ENCODE data around the gene RNU5D-1. TPM values are rescaled to one million over a fixed set of nuclear protein-coding genes. Genes with fewer than 3 reads are reported as not detected.
A peak's percentile ranks its signal among the peaks of the same experiment; 100 is the strongest.

RNU5D-1 gene
- total and polyA plus RNA-seq, 2 of the 13 experiments (the other 11 are each of a cell fraction or from before 2014, with no cell fraction given): 165 TPM; not detected in 1

DNA sequence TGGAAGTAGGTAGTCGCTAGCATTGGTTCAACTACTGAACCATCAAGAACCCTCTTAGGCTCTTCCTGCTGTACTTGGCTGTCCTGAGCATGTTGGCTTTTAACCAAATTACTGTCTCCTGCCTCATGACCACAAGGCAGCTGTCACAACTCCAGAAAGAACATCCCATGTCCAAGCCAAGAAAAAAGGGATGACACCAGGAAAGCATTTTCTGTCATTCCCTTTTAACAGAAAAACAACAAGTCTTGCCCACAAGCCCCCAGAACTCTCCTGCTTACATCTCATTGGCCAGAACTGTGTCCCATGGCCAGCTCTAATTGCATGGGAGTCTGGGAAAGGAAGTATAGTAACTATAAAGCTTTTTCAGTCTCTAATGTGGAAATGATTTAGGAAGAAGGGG is 2.4 kb upstream of the RNU5D-1 start:
- no peak overlapping the region for H2AFZ ChIP-seq (ENCODE audit: low read length)
- TF ChIP-seq NFYC (CRISPR knock-in tag; IDR thresholded peaks at IDR 0.05) (0 out of 2 replicates have a peak, but pooled peaks have one; percentile 26), ZNF143 (CRISPR knock-in tag; IDR thresholded peaks at IDR 0.05) (no peak)
- no peaks in the 10 kb centered on the region; a peak in 2 of 5 replicates for H3K27me3 ChIP-seq (ENCODE audit: control insufficient read depth in 1 of 2, insufficient read depth in 2 of 2, low read length in 2 of 2)
- H3K4me1 ChIP-seq (ENCODE audit: insufficient read depth, low read length): peaks cover 50% of the 10 kb centered on the region
- no peaks in the 10 kb centered on the region for H4K20me1 ChIP-seq (ENCODE audit: insufficient read depth, low read length)
- no peaks in the 10 kb centered on the region for H3K9me3 ChIP-seq (ENCODE audit: low read length)
- H3K27ac ChIP-seq (ENCODE audit: extremely low read length, insufficient read depth, low read length): no peak overlapping the region
- intact Hi-C loops (cut with micrococcal nuclease; ENCODE audit: unreplicated experiment) (loop anchor here (5.0 kb wide), 1 partner anchor 49 kb away; no protein-coding TSS in a partner anchor), in situ Hi-C loops (cut with HindIII; ENCODE audit: extremely low pct_ligation_motif_present, low pct_unique_long_range_greater_than_20kb) (no loop called here)
- no peak overlapping the region for H3K4me3 ChIP-seq (replicated peaks in 1 of 3; ENCODE audit: insufficient read depth in 1 of 3, low read depth in 2 of 3, low read length in 3 of 3)
- H3K79me2 ChIP-seq (ENCODE audit: insufficient read depth, low read length): no peaks in the 10 kb centered on the region
- H3K36me3 ChIP-seq (replicated peaks in 1 of 2; ENCODE audit: control insufficient read depth in 1 of 2, insufficient read depth in 2 of 2, low read length in 2 of 2): no peaks in the 10 kb centered on the region
- FAIRE-seq: no peak
- peak overlapping the region; percentile 33; the same call in 1 of the 2 replicates for H3K4me2 ChIP-seq (ENCODE audit: low read depth, low read length)
- ChIA-PET POLR2A (interaction anchor here (0.9 to 8.0 kb wide), 6 partner anchors 12 to 86 kb away, joined by 3 to 241 read pairs (median 4); partner anchors contain the start of genes PLK3 and RPS8), CTCF (ENCODE audit: low intra/inter-chr PET ratio, low total read pairs) (no interaction called here)
- 48% methylated on average over 1 of the region's 1 CpG for WGBS (ENCODE audit: low lambda C conversion rate)
- no TSS peak for BruUV-seq (replicated peaks)
- no peak for ATAC-seq
- no peak overlapping the region for H3K9ac ChIP-seq (ENCODE audit: insufficient read depth, low read depth, low read length)
- no peak for DNase-seq (ENCODE audit: low spot score)

DNA sequence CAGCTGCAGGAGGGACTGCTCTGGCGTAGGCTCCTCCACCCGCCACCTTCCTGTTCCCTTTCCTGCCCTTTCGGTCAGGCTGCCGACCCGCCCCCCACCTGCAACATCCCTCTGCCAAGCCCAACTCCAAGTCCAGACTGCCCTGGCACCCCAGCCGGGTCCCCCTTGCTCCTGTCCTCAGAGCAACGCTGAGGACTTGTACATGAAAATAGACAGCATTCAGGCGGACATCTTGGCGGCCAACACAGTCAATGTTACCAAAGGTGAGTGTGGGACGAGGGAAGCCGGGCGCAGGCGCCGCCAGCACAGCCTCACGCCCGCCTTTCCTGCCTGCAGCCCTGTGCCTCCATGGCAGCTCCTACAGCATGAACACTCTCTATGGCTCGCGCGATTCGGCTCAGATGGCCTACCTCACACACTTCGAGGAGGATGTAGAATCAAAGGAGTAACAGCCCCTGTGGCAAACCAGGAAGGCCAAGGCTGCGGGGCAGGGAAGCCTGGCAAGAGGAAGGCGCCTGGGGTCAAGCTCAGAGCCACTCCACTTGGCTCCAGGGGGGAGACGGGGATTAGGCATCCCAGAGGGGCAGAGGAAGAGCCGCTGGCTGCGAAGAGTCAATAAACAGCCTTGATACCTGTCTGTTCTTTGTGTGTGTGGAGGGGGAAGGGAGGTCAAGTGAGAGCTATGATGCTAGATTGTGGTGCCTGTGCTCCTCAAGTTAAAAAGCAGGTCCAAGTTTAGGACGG is 5.8 kb downstream of the RNU5D-1 start:
- no TSS peak for BruUV-seq (replicated peaks)
- no peaks in the 10 kb centered on the region for H3K9me3 ChIP-seq (ENCODE audit: low read length)
- no peak for ATAC-seq
- no peak overlapping the region for H3K27ac ChIP-seq (ENCODE audit: extremely low read length, insufficient read depth, low read length)
- H3K79me2 ChIP-seq (ENCODE audit: insufficient read depth, low read length): no peaks in the 10 kb centered on the region
- peak overlapping the region; percentile 25; the same call in 1 of the 2 replicates for H3K4me2 ChIP-seq (ENCODE audit: low read depth, low read length)
- peaks cover 50% of the 10 kb centered on the region for H3K4me1 ChIP-seq (ENCODE audit: insufficient read depth, low read length)
- TF ChIP-seq ZNF687 (CRISPR knock-in tag; IDR thresholded peaks at IDR 0.05) (peak; percentile 29; the same call in 1 of the 2 replicates), ZBTB38 (CRISPR knock-in tag; IDR thresholded peaks at IDR 0.05) (0 out of 2 replicates have a peak, but pooled peaks have one; percentile 13), NAIF1 (CRISPR knock-in tag; IDR thresholded peaks at IDR 0.05; ENCODE audit: borderline replicate concordance) (no peak), ATF5 (CRISPR knock-in tag; IDR thresholded peaks at IDR 0.05; ENCODE audit: low read depth) (no peak)
- TF ChIP-seq, protein P1, sequence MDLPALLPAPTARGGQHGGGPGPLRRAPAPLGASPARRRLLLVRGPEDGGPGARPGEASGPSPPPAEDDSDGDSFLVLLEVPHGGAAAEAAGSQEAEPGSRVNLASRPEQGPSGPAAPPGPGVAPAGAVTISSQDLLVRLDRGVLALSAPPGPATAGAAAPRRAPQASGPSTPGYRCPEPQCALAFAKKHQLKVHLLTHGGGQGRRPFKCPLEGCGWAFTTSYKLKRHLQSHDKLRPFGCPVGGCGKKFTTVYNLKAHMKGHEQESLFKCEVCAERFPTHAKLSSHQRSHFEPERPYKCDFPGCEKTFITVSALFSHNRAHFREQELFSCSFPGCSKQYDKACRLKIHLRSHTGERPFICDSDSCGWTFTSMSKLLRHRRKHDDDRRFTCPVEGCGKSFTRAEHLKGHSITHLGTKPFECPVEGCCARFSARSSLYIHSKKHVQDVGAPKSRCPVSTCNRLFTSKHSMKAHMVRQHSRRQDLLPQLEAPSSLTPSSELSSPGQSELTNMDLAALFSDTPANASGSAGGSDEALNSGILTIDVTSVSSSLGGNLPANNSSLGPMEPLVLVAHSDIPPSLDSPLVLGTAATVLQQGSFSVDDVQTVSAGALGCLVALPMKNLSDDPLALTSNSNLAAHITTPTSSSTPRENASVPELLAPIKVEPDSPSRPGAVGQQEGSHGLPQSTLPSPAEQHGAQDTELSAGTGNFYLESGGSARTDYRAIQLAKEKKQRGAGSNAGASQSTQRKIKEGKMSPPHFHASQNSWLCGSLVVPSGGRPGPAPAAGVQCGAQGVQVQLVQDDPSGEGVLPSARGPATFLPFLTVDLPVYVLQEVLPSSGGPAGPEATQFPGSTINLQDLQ (CRISPR knock-in tag; IDR thresholded peaks at IDR 0.05): no peak
- no peak overlapping the region for H3K9ac ChIP-seq (ENCODE audit: insufficient read depth, low read depth, low read length)
- H2AFZ ChIP-seq (ENCODE audit: low read length): no peak overlapping the region
- no peak for DNase-seq (ENCODE audit: low spot score)
- ChIA-PET POLR2A (interaction anchor here (0.7 to 0.8 kb wide), 2 partner anchors 24 to 94 kb away, joined by 3 read pairs; no protein-coding TSS in a partner anchor), CTCF (ENCODE audit: low intra/inter-chr PET ratio, low total read pairs) (no interaction called here)
- intact Hi-C loops (cut with micrococcal nuclease; ENCODE audit: unreplicated experiment) (no loop called here), in situ Hi-C loops (cut with HindIII; ENCODE audit: extremely low pct_ligation_motif_present, low pct_unique_long_range_greater_than_20kb) (no loop called here)
- H3K36me3 ChIP-seq (replicated peaks in 1 of 2; ENCODE audit: control insufficient read depth in 1 of 2, insufficient read depth in 2 of 2, low read length in 2 of 2): no peaks in the 10 kb centered on the region
- peak overlapping the region in 1 of 3 experiments; percentile 31; a peak in 1 of 6 replicates for H3K4me3 ChIP-seq (replicated peaks in 1 of 3; ENCODE audit: insufficient read depth in 1 of 3, low read depth in 2 of 3, low read length in 3 of 3)
- no peaks in the 10 kb centered on the region for H4K20me1 ChIP-seq (ENCODE audit: insufficient read depth, low read length)
- WGBS (ENCODE audit: low lambda C conversion rate): 69% methylated on average over 25 of the region's 27 CpGs
- FAIRE-seq: no peak
- H3K27me3 ChIP-seq (ENCODE audit: control insufficient read depth in 1 of 2, insufficient read depth in 2 of 2, low read length in 2 of 2): no peaks in the 10 kb centered on the region

All from HepG2 (cell line).